Measurements from ENCODE around the gene TMEM178B.

The TMEM178B gene

GRCh38 chr7:141522657-141523342 lies 448.9 kb downstream of the TMEM178B start:
- H3K9ac ChIP-seq (ENCODE audit: low read depth, low read length, poor library complexity): no peak overlapping the region
- H2BK15ac ChIP-seq (ENCODE audit: low read length): no peak overlapping the region
- no CpG with 5 or more reads among the region's 3 CpGs for WGBS, 2 donors (ENCODE audit: extremely low coverage in 2 of 2, insufficient read length in 2 of 2, insufficient replicate concordance in 1 of 2)

GRCh38 chr7:141525973-141526514 lies 452.2 kb downstream of the TMEM178B start:
- no peak overlapping the region for H3K9ac ChIP-seq (ENCODE audit: low read depth, low read length, poor library complexity)
- no peak overlapping the region for H2BK15ac ChIP-seq (ENCODE audit: low read length)
- no peak overlapping the region for H2BK5ac ChIP-seq (ENCODE audit: low read length)
- no peak overlapping the region for H3K14ac ChIP-seq (ENCODE audit: low read length)
- no peak overlapping the region for H3K18ac ChIP-seq (ENCODE audit: low read length)
- DNase-seq (ENCODE audit: low spot score): no peak
- H2AFZ ChIP-seq (ENCODE audit: low read length): no peak overlapping the region
- no peak overlapping the region for H2BK120ac ChIP-seq (ENCODE audit: low read depth, low read length)
- H4K8ac ChIP-seq (ENCODE audit: low read depth, low read length): no peak overlapping the region
- no peak overlapping the region for H3K23ac ChIP-seq (ENCODE audit: low read depth, low read length, poor library complexity)
- H3K4me2 ChIP-seq (ENCODE audit: insufficient read depth, low read length, poor library complexity, severe bottlenecking): no peak overlapping the region
- no peaks in the 10 kb centered on the region for H3K36me3 ChIP-seq (replicated peaks in 1 of 2; ENCODE audit: control insufficient read depth in 2 of 2, insufficient read depth in 2 of 2, low read length in 2 of 2)
- no peak overlapping the region for H3K4me3 ChIP-seq (ENCODE audit: low read length in 2 of 2)
- H3K79me1 ChIP-seq (ENCODE audit: low read depth, low read length): no peaks in the 10 kb centered on the region
- no peak overlapping the region for H2BK12ac ChIP-seq (ENCODE audit: low read length)
- no peak overlapping the region for H3K4ac ChIP-seq (ENCODE audit: low read length)
- no peaks in the 10 kb centered on the region for H3K27me3 ChIP-seq (ENCODE audit: control insufficient read depth in 3 of 3, insufficient read depth in 3 of 3, low read depth in 1 of 3, low read length in 3 of 3)
- no peak overlapping the region for H4K91ac ChIP-seq (ENCODE audit: low read depth, low read length, poor library complexity)
- no peaks in the 10 kb centered on the region for H3K4me1 ChIP-seq (ENCODE audit: control insufficient read depth in 2 of 2, insufficient read depth in 1 of 2, low read depth in 1 of 2, low read length in 2 of 2)
- H3K9me3 ChIP-seq (replicated peaks in 1 of 2; ENCODE audit: control insufficient read depth in 2 of 2, insufficient read depth in 1 of 2, low read depth in 1 of 2, low read length in 2 of 2): no peaks in the 10 kb centered on the region
- no peak overlapping the region for H2AK5ac ChIP-seq (ENCODE audit: low read depth, low read length)
- H3K27ac ChIP-seq (replicated peaks; ENCODE audit: low read length): no peak overlapping the region

More at GRCh38 chr7:141522657-141523342, 448.9 kb downstream of the TMEM178B start:
- Histone ChIP-seq H3K27me3 (ENCODE audit: control insufficient read depth in 3 of 3, insufficient read depth in 3 of 3, low read depth in 1 of 3, low read length in 3 of 3) (no peaks in the 10 kb centered on the region), H2BK12ac (ENCODE audit: low read length) (no peak overlapping the region), H3K14ac (ENCODE audit: low read length) (no peak overlapping the region), H3K9me3 (replicated peaks in 1 of 2; ENCODE audit: control insufficient read depth in 2 of 2, insufficient read depth in 1 of 2, low read depth in 1 of 2, low read length in 2 of 2) (no peaks in the 10 kb centered on the region), H3K18ac (ENCODE audit: low read length) (no peak overlapping the region), H3K23ac (ENCODE audit: low read depth, low read length, poor library complexity) (no peak overlapping the region), H3K79me1 (ENCODE audit: low read depth, low read length) (no peaks in the 10 kb centered on the region), H3K4me3 (ENCODE audit: low read length in 2 of 2) (no peak overlapping the region), H4K91ac (ENCODE audit: low read depth, low read length, poor library complexity) (no peak overlapping the region), H3K4ac (ENCODE audit: low read length) (no peak overlapping the region), H3K27ac (replicated peaks; ENCODE audit: low read length) (no peak overlapping the region), H3K36me3 (replicated peaks in 1 of 2; ENCODE audit: control insufficient read depth in 2 of 2, insufficient read depth in 2 of 2, low read length in 2 of 2) (no peaks in the 10 kb centered on the region), H3K4me2 (ENCODE audit: insufficient read depth, low read length, poor library complexity, severe bottlenecking) (no peak overlapping the region), H2BK120ac (ENCODE audit: low read depth, low read length) (no peak overlapping the region), H2BK5ac (ENCODE audit: low read length) (no peak overlapping the region), H2AFZ (ENCODE audit: low read length) (no peak overlapping the region), H2AK5ac (ENCODE audit: low read depth, low read length) (no peak overlapping the region), H3K4me1 (ENCODE audit: control insufficient read depth in 2 of 2, insufficient read depth in 1 of 2, low read depth in 1 of 2, low read length in 2 of 2) (no peaks in the 10 kb centered on the region), H4K8ac (ENCODE audit: low read depth, low read length) (no peak overlapping the region)
- no peak for DNase-seq (ENCODE audit: low spot score)

GRCh38 chr7:141527076-141527475 lies 453.2 kb downstream of the TMEM178B start:
- H2BK12ac ChIP-seq (ENCODE audit: low read length): no peak overlapping the region
- WGBS, 2 donors (ENCODE audit: extremely low coverage in 2 of 2, insufficient read length in 2 of 2, insufficient replicate concordance in 1 of 2): no CpG with 5 or more reads among the region's 4 CpGs
- no peak overlapping the region for H2AFZ ChIP-seq (ENCODE audit: low read length)

GRCh38 chr7:141528399-141528798 lies 454.5 kb downstream of the TMEM178B start:
- no peak overlapping the region for H3K23ac ChIP-seq (ENCODE audit: low read depth, low read length, poor library complexity)
- no peak overlapping the region for H3K14ac ChIP-seq (ENCODE audit: low read length)
- no peak overlapping the region for H2BK5ac ChIP-seq (ENCODE audit: low read length)
- no peak overlapping the region for H3K4me3 ChIP-seq (ENCODE audit: low read length in 2 of 2)
- H3K4me2 ChIP-seq (ENCODE audit: insufficient read depth, low read length, poor library complexity, severe bottlenecking): no peak overlapping the region
- H2BK15ac ChIP-seq (ENCODE audit: low read length): no peak overlapping the region
- peaks cover 0 to 2% of the 10 kb centered on the region in 2 donors for H3K4me1 ChIP-seq (ENCODE audit: control insufficient read depth in 2 of 2, insufficient read depth in 1 of 2, low read depth in 1 of 2, low read length in 2 of 2)
- H3K18ac ChIP-seq (ENCODE audit: low read length): no peak overlapping the region
- no peak for DNase-seq (ENCODE audit: low spot score)
- no peak overlapping the region for H3K4ac ChIP-seq (ENCODE audit: low read length)
- no peak overlapping the region for H2AFZ ChIP-seq (ENCODE audit: low read length)
- no peak overlapping the region for H4K91ac ChIP-seq (ENCODE audit: low read depth, low read length, poor library complexity)
- H3K36me3 ChIP-seq (replicated peaks in 1 of 2; ENCODE audit: control insufficient read depth in 2 of 2, insufficient read depth in 2 of 2, low read length in 2 of 2): no peaks in the 10 kb centered on the region
- H3K9ac ChIP-seq (ENCODE audit: low read depth, low read length, poor library complexity): no peak overlapping the region
- no peak overlapping the region for H2BK120ac ChIP-seq (ENCODE audit: low read depth, low read length)
- no peak overlapping the region for H2BK12ac ChIP-seq (ENCODE audit: low read length)
- no peak overlapping the region for H3K27ac ChIP-seq (replicated peaks; ENCODE audit: low read length)
- H2AK5ac ChIP-seq (ENCODE audit: low read depth, low read length): no peak overlapping the region
- no peaks in the 10 kb centered on the region for H3K9me3 ChIP-seq (replicated peaks in 1 of 2; ENCODE audit: control insufficient read depth in 2 of 2, insufficient read depth in 1 of 2, low read depth in 1 of 2, low read length in 2 of 2)
- no peaks in the 10 kb centered on the region for H3K27me3 ChIP-seq (ENCODE audit: control insufficient read depth in 3 of 3, insufficient read depth in 3 of 3, low read depth in 1 of 3, low read length in 3 of 3)
- H4K8ac ChIP-seq (ENCODE audit: low read depth, low read length): no peak overlapping the region
- no peaks in the 10 kb centered on the region for H3K79me1 ChIP-seq (ENCODE audit: low read depth, low read length)
- WGBS, 2 donors (ENCODE audit: extremely low coverage in 2 of 2, insufficient read length in 2 of 2, insufficient replicate concordance in 1 of 2): no CpG with 5 or more reads among the region's 3 CpGs

More at GRCh38 chr7:141527076-141527475, 453.2 kb downstream of the TMEM178B start:
- H3K27ac ChIP-seq (replicated peaks; ENCODE audit: low read length): no peak overlapping the region
- no peak overlapping the region for H2BK120ac ChIP-seq (ENCODE audit: low read depth, low read length)
- H3K4me1 ChIP-seq (ENCODE audit: control insufficient read depth in 2 of 2, insufficient read depth in 1 of 2, low read depth in 1 of 2, low read length in 2 of 2): no peaks in the 10 kb centered on the region
- no peak overlapping the region for H3K18ac ChIP-seq (ENCODE audit: low read length)
- DNase-seq (ENCODE audit: low spot score): no peak
- no peaks in the 10 kb centered on the region for H3K27me3 ChIP-seq (ENCODE audit: control insufficient read depth in 3 of 3, insufficient read depth in 3 of 3, low read depth in 1 of 3, low read length in 3 of 3)
- H3K4me3 ChIP-seq (ENCODE audit: low read length in 2 of 2): no peak overlapping the region
- H2BK5ac ChIP-seq (ENCODE audit: low read length): no peak overlapping the region
- H3K36me3 ChIP-seq (replicated peaks in 1 of 2; ENCODE audit: control insufficient read depth in 2 of 2, insufficient read depth in 2 of 2, low read length in 2 of 2): no peaks in the 10 kb centered on the region
- no peaks in the 10 kb centered on the region for H3K9me3 ChIP-seq (replicated peaks in 1 of 2; ENCODE audit: control insufficient read depth in 2 of 2, insufficient read depth in 1 of 2, low read depth in 1 of 2, low read length in 2 of 2)
- no peak overlapping the region for H4K91ac ChIP-seq (ENCODE audit: low read depth, low read length, poor library complexity)
- H2BK15ac ChIP-seq (ENCODE audit: low read length): no peak overlapping the region
- no peak overlapping the region for H2AK5ac ChIP-seq (ENCODE audit: low read depth, low read length)
- no peak overlapping the region for H3K4me2 ChIP-seq (ENCODE audit: insufficient read depth, low read length, poor library complexity, severe bottlenecking)
- no peak overlapping the region for H3K4ac ChIP-seq (ENCODE audit: low read length)
- no peak overlapping the region for H4K8ac ChIP-seq (ENCODE audit: low read depth, low read length)
- no peaks in the 10 kb centered on the region for H3K79me1 ChIP-seq (ENCODE audit: low read depth, low read length)
- H3K9ac ChIP-seq (ENCODE audit: low read depth, low read length, poor library complexity): no peak overlapping the region
- H3K14ac ChIP-seq (ENCODE audit: low read length): no peak overlapping the region
- no peak overlapping the region for H3K23ac ChIP-seq (ENCODE audit: low read depth, low read length, poor library complexity)
